Right lobe of liver (tissue), 4 donors: ENCODE data around the gene TRIM41.

Experiments used
- CTCF ChIP-seq, 4 donors: fragments of 200-600 bp in 3 of 4; fragments of 450-650 bp in 1 of 4; IDR thresholded peaks; one replicate each; pipeline versions ENCODE4 v1.5.1 to v1.8.0; 2016 to 2022; ENCODE audit warnings: antibody characterized with exemption in 4 of 4, mild to moderate bottlenecking in 2 of 4
- POLR2A ChIP-seq: fragments of 450-650 bp; IDR thresholded peaks from one replicate; pipeline ENCODE4 v1.6.1; 2017; ENCODE audit warnings: antibody characterized with exemption, mild to moderate bottlenecking
- donor health status: DM: no; HTN: no; CAD: no.
- donor health status: DM: no; HTN: no; CAD: no.
- donor health status: DM: no; HTN: yes; CAD: no.

- TF ChIP-seq CTCF (IDR thresholded peaks at IDR 0.05) (peak; percentile 71 to 80 (median 73)), POLR2A (no peak)
These were observed 41.2 kb upstream of the TRIM41 start for GRCh38 chr5:181181650-181182565.
